ENCODE measurements around the gene UBXN10.

UBXN10 gene

DNA sequence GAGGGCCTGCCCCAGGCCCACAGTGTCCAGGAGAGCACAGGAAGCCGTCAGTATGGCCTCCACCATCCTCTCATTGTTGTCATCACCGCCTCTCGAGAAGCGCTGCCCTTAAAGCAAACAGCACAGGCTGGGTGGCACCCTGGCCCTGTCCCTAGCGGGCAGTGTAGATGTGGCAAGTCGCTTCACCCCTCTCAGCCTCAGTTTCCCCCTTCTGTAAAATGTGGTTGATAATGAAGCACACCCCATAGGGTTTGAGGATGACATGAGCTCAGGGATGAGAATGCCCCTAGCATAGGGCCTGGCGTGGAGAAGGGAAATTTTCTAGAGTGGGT lies 33.3 kb upstream of the UBXN10 start:
- TF ChIP-seq, protein P1, sequence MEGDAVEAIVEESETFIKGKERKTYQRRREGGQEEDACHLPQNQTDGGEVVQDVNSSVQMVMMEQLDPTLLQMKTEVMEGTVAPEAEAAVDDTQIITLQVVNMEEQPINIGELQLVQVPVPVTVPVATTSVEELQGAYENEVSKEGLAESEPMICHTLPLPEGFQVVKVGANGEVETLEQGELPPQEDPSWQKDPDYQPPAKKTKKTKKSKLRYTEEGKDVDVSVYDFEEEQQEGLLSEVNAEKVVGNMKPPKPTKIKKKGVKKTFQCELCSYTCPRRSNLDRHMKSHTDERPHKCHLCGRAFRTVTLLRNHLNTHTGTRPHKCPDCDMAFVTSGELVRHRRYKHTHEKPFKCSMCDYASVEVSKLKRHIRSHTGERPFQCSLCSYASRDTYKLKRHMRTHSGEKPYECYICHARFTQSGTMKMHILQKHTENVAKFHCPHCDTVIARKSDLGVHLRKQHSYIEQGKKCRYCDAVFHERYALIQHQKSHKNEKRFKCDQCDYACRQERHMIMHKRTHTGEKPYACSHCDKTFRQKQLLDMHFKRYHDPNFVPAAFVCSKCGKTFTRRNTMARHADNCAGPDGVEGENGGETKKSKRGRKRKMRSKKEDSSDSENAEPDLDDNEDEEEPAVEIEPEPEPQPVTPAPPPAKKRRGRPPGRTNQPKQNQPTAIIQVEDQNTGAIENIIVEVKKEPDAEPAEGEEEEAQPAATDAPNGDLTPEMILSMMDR (IDR thresholded peaks at IDR 0.05; ENCODE audit: extremely low read depth, missing control alignments), result no peak
- DNase-seq (ENCODE audit: low spot score), result no peak

GRCh38 chr1:20153000-20153418 lies 32.9 kb upstream of the UBXN10 start:
- TF ChIP-seq, protein P1 (IDR thresholded peaks at IDR 0.05; ENCODE audit: extremely low read depth, missing control alignments), result no peak
- no peak for DNase-seq (ENCODE audit: low spot score)

DNA sequence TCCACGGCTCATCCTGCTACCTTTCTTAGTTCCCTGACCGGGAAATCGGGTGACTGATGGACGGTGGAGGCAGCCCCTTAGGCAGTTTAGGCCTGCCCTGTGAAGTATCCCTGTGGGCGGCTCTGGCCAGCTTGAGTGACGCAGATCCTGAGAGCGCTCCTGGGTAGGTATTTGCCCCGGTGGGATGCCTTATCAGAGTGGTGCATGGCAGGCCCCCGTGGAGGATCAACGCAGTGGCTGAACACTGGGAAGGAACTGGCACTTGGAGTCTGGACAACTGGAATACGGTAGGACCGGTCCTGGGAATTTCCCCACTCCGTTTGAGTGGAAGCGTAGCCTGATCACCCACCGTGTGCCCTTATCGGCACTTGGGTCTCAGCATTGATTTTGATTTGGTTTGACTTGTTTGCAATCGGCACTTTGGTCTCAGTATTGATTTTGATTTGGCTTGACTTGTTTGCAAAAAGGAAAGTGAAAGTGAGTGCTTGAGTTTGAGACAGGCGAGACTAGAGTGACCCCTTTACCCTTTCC lies 31.5 kb upstream of the UBXN10 start:
- TF ChIP-seq, protein P1 (IDR thresholded peaks at IDR 0.05; ENCODE audit: extremely low read depth, missing control alignments), result no peak
- no peak for DNase-seq (ENCODE audit: low spot score)

DNA sequence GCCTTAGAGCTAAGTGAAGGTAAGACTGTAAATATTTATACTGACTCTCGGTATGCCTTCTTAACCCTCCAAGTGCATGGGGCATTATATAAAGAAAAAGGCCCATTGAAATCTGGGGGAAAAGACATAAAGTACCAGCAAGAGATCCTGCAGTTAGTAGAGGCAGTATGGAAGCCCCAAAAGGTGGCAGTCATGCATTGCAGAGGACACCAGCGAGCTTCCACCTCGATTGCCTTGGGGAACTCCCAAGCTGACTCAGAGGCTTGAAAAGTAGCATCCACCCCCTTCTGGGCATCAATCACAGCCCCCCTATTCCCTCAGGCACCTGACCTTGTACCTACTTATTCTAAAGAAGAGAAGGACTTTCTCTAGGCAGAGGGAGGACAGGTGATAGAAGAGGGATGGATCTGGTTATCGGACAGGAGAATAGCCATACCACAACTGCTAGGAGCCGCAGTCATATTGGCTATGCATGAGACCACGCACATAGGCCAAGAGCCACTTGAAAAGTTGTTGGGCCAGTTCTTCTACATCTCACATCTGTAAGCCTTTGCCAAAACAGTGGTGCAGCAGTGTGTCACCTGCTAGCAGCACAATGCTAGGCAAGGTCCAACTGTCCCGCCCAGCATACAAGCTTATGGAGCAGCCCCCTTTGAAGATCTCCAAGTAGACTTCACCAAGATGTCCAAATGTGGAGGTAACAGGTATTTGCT lies 27.4 kb upstream of the UBXN10 start:
- TF ChIP-seq, protein P1 (IDR thresholded peaks at IDR 0.05; ENCODE audit: extremely low read depth, missing control alignments), result no peak
- DNase-seq (ENCODE audit: low spot score), result no peak

DNA sequence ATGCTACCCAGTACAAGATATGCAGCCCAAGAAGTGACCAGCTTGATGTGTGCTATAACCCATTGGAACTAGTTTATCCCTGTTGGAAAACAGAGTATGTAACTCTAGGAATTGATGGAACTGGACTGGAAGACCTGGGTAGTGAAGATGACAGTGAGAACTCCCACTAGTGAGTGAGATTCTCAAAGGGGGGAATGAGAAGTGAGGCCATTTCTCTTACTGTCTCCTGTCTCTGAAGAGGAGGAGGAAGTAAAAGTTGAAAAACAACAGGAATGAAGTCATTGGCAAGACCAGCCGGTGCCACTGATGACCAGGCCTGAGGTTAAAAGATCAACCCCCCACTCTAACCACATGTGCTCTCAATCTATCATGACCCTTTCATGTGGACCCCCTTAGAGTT lies 25.9 kb upstream of the UBXN10 start:
- TF ChIP-seq, protein P1 (IDR thresholded peaks at IDR 0.05; ENCODE audit: extremely low read depth, missing control alignments), result no peak
- no peak for DNase-seq (ENCODE audit: low spot score)

GRCh38 chr1:20164694-20165202 lies 21.1 kb upstream of the UBXN10 start:
- no peak for DNase-seq (ENCODE audit: low spot score)
- TF ChIP-seq, protein P1 (IDR thresholded peaks at IDR 0.05; ENCODE audit: extremely low read depth, missing control alignments), result no peak

DNA sequence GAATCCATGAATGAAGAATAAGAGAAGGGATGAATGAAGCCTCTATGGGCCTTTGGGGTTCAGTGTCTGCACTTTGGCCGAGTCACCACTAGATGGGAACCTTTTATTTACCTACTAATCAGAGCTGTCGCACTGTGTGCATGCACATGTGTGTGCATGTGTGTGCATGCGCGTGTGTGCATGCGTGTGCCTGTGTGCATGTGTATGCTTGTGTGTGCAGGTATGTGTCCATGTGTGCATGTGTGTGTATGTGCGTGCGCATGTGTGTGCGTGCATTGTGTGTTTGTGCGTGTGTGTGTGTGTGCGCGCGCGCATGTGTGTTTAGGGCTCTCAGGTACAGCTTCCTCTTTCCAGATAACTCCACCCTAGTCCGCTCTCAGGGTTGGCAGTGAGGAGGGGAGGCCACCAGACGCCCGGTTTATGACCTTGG lies 20.4 kb upstream of the UBXN10 start:
- no peak for DNase-seq (ENCODE audit: low spot score)

More for the DNA sequence above, 20.4 kb upstream of the UBXN10 start:
- TF ChIP-seq, protein P1 (IDR thresholded peaks at IDR 0.05; ENCODE audit: extremely low read depth, missing control alignments), result no peak

Measured in GM20000 (cell line).